NCI-H2029 (cell line): ENCODE data around the gene NPEPPS.
"Not testable (repeated sequence)": the region's sequence is repeated elsewhere in the genome, so short reads cannot be mapped to it uniquely, and the experiment has no call there.

Source experiments
- DNase-seq: peaks from one replicate; lab custom pipeline; 2025; lab: John Stamatoyannopoulos, UW

NPEPPS gene, protein sequence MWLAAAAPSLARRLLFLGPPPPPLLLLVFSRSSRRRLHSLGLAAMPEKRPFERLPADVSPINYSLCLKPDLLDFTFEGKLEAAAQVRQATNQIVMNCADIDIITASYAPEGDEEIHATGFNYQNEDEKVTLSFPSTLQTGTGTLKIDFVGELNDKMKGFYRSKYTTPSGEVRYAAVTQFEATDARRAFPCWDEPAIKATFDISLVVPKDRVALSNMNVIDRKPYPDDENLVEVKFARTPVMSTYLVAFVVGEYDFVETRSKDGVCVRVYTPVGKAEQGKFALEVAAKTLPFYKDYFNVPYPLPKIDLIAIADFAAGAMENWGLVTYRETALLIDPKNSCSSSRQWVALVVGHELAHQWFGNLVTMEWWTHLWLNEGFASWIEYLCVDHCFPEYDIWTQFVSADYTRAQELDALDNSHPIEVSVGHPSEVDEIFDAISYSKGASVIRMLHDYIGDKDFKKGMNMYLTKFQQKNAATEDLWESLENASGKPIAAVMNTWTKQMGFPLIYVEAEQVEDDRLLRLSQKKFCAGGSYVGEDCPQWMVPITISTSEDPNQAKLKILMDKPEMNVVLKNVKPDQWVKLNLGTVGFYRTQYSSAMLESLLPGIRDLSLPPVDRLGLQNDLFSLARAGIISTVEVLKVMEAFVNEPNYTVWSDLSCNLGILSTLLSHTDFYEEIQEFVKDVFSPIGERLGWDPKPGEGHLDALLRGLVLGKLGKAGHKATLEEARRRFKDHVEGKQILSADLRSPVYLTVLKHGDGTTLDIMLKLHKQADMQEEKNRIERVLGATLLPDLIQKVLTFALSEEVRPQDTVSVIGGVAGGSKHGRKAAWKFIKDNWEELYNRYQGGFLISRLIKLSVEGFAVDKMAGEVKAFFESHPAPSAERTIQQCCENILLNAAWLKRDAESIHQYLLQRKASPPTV

DNA sequence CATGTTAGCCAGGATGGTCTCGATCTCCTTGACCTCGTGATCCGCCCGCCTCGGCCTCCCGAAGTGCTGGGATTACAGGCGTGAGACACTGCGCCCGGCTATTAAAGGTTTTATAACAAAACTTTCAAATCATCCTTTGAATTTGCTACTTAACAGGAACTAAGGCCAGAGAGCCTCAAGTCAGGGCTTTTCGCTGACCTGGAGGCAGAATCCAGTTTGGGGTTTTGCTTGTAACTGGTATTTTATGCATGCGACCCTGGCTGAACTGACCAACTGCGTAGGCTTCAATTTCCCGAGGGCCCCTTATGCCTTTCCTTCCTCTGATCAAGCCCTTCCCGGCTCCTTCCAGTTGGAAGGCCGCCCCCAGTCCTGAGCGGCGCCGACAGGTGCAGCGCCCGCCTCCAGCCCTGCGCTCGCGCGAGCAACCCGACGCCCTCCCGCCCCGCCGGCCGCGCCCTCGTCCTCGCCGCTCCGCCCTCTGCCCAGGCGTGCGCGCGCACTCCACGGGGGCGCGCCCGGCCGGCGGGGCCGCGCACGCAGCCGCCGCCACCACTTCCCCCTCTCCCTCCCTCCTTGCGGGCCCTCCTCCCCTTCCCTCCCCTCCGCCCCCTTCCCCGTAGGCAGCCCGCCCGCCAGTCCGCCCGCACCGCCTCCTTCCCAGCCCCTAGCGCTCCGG, at the start of gene NPEPPS:
Gene NPEPPS, plus strand, starts transcription at position 552 of the 676 bp plus-strand sequence. CDS start 193 bp downstream, outside the sequence.
- DNase-seq, result peak; percentile 52

DNA sequence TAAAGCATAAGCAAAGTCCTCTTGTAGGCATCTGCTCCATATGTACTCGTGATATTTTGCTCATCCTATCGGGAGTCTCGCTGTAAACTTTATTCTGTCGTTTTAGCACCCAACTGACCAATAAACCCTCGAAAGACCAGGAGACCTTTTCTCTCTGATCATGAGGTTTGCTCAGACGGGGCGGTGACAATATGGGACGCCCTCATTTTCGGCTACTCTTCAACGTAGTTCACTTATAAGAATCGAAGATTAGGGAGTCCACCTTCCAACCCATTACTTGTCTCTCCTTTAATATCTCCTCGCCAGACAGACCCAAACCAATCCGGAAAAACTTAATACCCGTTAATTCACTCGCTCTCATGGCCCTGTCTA, 39.1 kb upstream of the NPEPPS start:
- not testable (repeated sequence) for DNase-seq

DNA sequence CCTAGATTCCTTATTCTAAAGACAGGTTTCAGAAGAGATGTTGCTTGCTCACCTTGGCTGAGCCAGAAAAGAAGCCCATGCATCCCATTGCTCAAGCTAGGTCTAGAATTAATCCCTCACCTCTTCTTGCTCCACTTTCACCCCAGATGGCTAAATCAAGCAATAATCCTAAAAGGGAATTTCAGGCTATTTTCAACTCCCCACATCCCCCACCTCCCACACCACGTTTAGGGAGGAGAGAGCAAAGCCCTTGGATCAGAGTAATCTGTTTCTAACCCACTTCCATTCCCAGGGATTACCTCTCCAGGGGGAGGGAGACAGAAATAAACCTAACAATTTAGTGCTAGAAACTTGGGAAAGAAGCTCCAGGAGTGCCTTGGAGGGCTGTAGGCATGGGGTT, 31.8 kb upstream of the NPEPPS start:
- not testable (repeated sequence) for DNase-seq

DNA sequence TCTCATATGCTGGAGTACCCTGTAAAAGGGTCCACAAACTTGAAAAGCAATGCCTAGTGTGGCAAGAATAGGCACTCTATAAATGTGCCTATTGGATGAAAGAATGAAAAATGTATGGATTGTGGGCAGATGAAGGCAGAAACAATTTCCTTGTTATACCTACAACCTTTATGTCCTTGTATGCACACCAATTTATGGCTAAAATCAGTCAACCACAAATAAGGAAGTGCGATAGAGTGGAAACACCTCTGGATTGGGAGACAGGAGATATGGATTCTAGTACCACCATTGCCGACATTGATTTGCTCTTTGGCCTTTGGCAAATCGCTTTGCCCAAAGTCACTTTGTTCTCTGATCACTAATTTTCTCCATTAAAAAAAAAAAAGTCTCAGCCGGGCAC, 31.4 kb upstream of the NPEPPS start:
- DNase-seq, result not testable (repeated sequence)

DNA sequence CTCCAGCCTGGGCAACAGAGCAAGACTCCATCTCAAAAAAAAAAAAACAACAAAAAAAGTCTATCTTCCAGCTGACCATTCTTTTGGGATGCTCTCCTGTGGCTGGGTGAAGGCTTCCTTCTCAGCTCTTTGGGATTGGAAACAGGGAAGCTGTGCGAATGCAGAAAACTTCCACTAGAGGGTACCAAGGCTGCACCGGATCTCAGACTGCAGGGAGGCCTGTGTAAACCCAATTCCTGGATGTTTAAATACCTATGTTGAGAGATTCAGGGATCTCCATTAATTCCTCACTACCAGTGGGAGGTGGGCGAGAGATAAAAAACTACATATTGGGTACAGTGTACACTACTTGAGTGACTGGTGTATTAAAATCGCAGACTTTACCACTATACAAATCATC, 30.3 kb upstream of the NPEPPS start:
- not testable (repeated sequence) for DNase-seq

DNA sequence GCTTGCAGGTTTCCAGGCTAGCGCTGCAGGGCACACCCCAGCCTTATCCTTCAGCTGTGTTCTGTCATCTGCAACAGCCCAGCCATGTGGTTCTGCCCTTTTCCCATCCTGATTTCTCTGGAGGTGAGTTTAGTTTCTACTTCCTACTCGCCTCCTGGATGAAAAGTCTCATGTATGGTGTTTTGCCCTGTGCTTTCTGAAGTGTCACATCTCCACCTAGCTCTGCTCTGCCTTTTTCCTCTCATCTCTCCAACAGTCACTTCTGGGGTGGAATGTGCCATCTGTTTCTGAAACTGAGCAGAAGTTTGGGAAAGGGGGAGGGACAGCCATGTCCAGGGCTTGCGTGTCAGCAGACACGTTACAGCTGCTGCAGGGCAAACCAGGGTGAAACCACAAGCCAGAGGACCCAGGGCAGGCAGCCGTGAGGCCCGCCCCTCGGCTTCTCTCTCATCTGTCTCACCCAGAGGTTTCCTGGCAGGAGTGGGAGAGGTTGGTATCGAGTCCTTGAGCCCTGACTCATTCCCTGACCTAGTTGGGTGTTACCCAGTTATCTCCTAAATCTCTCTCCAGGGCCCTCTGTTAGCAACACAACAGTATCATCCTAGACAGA, 28.7 kb upstream of the NPEPPS start:
- DNase-seq, result not testable (repeated sequence)

DNA sequence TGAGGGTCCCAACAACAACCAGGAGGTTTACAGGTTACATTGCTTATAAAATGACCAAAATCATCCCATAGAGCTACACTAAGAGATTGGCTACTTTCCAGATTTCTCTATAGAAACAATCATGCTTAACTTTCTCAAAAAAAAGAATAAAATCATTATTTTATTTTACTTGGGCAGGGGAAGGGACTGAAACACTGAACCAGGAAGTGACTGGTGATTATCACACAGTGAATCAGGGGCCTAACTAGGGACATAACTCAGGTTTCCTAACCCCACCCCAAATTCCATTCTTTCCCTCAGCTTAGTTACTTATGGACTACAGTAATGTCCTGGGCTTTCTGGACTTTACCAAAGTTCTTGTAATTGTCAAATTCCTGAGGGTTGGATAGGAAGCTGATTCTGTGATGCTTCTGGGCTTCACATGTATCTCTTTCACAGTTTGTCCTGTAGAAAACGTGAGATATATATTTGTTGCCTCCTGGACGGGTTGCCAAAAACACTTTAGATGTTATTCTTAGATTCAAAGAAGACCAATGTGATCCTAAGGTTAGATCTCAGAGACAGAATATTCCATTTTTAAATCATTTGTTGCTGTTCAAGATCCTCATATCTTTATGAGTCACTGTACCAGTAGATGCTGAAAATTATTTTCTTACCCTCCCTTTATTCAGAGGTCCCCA, 28.0 kb upstream of the NPEPPS start:
- not testable (repeated sequence) for DNase-seq

DNA sequence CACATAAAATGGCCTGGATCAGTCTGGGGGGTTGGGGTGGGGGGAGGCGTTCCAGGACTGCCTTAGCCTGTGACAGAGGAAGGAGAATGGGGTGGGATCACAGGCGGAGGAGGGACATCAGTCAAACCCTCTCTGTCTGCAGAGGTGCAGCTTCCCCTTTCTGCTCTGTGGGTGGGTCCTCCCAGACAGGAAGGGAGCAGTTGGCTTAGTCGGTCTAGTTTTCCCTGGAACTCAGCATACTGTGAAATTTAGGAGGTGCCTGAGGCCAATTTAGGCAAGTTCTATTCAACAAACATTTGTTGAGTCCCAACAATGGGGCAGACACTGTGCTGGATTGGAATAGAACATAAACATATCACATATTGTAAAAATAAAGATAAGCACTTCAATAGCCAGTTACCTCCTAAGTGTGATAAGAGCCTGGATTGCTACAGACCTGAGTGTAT, 19.2 kb upstream of the NPEPPS start:
- not testable (repeated sequence) for DNase-seq

DNA sequence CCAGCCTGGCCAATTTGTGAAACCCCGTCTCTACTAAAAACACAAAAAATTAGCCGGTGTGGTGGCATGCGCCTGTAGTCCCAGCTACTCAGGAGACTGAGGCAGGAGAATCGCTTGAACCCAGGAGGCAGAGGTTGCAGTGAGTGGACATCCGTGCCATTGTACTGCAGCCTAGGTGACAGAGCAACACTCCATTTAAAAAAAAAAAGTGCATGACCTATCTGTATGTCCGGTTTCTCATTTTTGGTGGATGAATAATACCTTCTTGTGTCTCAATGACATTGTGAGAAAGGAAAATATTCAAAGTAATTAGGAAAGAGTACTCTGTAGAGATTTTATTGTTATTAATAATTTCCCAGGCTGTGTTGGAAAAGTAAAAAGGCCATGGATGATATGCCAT, 17.6 kb upstream of the NPEPPS start:
- DNase-seq, result not testable (repeated sequence)

DNA sequence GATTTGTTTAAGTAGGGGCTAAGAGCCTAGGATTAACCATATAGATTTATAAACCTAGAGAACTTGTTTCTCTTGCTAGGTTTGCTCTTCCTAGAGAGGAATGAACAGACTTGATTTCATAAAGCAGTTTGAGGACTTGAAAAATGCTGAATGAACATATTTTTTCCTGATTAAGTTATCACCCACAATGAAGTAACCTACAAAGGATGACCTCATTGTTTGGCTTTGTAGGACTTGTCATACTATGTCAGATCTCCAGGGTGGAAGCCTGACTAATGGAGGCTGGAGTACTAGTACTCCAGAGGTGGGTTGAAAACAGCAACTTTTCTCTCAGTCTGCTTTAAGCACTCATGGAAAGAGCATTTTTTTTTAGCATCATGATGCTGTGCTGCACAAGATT, 12.0 kb upstream of the NPEPPS start:
- not testable (repeated sequence) for DNase-seq

DNA sequence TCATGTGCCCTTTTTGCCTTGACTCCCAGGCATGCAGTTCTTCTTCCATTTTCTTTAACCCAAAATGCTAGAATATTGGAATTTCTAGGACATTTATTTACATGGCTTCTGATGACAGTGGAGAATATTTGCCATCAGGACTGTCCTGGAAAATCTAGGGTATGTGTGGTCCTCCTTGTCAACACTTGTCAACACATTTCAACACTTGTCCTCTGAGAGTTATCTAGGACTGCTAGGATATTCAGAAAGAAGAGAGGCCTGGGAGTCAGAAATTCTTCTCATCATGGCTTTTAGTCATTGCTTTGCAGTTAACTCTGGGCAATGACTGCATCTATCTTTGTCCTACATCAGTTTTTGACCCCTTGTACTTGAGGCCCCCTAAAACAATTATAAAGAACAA, 11.5 kb upstream of the NPEPPS start:
- DNase-seq, result not testable (repeated sequence)

DNA sequence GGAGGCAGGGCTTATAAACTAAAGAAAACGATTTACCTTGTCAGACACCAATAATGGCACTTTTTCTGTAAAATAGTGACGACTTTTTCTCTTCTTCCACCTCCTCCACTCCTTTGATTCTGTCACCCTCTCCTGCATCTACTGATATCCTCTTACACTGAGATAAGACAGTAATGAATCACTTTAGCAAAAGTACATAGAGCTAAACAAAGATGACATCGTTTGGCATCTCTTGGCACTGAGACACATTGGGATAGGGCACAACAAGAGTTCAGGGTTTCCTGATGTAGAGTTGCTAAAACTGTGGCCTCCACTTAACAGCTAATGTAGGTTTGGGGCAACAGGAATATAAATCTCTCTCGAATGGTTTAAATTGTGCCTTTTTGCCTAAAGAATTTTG, 10.6 kb upstream of the NPEPPS start:
- DNase-seq, result not testable (repeated sequence)

DNA sequence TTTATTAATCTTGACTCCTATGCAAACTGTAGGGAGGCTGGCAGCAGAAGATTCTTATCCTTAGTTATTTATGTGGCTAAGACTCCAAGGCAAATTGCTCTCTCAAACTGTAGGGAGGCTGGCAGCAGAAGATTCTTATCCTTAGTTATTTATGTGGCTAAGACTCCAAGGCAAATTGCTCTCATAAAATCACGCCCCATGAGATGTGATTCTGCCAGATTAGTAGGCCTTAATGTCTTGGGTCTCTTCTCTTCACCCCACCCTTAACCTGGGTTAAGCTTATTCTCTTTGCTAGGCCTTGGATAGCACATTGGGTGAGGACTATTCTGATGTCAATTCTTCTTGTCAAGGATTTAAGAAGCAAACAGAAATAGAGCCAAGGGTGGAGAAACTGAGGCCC, 9.5 kb upstream of the NPEPPS start:
- not testable (repeated sequence) for DNase-seq

DNA sequence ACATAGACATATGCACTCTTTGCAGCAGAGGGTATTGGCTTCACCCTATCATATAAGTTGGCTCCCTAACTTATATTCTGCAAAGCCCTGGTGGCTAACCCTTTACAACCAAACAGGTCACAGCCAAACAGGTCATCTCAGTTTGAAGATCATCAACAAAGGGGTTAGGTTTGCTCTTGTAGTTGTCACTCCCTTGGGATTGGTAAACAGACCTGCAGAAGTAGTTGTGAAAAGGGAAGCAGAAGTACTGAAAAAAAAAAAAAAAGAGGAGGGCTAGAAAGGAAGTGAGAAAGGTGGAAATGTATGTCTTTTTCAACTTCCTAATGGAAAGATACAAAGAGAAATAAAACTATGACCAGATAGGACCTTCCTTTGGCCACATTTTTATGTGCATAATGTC, 8.6 kb upstream of the NPEPPS start:
- DNase-seq, result not testable (repeated sequence)

DNA sequence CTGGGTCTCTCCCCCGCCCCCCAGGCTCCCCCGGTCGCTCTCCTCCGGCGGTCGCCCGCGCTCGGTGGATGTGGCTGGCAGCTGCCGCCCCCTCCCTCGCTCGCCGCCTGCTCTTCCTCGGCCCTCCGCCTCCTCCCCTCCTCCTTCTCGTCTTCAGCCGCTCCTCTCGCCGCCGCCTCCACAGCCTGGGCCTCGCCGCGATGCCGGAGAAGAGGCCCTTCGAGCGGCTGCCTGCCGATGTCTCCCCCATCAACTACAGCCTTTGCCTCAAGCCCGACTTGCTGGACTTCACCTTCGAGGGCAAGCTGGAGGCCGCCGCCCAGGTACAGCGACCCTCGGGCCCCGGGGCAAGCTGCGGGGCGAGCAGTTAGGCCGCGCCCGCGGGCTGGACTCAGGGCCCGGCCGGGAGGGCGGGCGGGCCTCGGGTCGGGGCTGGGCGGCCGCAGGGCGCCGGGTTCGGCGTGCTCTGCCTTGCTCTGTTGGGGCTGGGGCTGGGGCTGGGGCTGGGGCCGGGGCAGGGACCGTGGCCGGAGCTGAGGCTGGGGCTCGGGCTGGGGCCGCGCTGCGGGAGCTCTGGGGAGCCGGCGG, 419 bp downstream of the NPEPPS start:
- not testable (repeated sequence) for DNase-seq

DNA sequence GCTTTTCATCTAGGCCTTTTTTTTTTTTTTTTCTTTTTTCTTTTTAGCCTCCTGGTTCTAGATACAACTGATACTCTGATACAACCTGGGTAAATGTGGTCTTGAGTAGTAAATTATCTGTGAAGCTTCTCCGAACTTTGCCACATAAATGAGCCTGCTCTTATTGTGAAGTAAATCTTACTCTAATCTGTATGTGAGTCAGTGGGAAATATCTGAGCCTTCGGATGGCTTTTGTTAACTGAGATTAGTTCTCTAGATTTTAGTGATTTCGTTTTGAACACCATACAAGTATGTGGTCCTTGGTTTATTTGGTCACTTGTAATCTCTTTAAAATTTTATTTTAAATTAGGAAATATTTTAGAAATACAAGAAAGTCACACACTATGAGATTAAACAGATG, 8.2 kb downstream of the NPEPPS start:
- not testable (repeated sequence) for DNase-seq

DNA sequence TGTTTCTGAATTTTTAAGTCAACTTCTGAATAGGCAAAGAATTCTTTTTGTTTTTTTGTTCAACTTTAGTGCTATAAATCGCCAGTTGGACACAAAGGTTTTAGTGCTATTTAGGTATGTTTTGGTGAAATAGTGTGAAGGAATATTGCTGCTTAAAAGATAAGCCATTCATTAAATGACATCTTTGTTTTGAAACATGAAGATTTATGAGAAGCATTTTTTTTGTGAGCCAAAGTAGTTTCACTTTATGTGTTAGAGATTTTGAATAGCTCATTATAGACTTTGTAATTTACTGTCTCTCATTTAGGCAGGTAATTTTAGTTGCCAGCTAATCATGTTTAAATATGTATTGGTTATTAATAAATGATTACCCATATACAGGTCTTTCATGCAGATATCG, 10.8 kb downstream of the NPEPPS start:
- DNase-seq, result not testable (repeated sequence)

DNA sequence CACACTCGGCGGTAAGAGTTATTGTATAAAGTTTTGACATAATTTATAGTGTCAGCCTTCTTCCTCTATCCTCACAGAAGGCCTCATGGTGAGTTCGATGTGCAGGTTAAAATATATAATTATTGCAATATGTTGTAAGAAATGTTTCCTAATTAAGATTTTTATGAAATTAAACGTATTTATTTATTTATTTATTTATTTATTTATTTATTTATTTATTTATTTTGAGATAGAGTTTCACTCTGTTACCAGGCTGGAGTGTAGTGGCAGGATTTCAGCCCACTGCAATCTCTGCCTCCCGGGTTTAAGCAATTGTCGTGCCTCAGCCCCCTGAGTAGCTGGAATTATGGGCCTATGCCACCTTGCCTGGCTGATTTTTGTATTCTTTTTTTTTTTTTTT, 13.4 kb downstream of the NPEPPS start:
- DNase-seq, result not testable (repeated sequence)

DNA sequence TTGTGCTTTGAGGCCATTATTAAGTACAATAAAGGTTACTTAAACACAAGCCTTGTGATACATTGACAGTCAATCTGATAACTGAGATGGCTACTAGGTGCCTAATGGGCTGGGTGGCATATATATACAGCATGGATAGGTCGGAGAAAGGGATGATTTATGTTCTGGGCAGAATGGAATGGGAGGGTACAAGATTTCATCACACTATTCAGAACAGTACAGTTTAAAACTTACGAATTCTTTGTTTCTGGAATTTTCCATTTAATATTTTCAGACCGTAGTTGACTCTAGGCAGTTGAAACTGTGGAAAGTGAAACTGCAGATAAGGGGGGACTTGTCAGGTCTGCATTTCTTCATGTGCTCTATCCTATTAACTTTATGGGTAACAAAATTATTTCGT, 23.8 kb downstream of the NPEPPS start:
- not testable (repeated sequence) for DNase-seq

DNA sequence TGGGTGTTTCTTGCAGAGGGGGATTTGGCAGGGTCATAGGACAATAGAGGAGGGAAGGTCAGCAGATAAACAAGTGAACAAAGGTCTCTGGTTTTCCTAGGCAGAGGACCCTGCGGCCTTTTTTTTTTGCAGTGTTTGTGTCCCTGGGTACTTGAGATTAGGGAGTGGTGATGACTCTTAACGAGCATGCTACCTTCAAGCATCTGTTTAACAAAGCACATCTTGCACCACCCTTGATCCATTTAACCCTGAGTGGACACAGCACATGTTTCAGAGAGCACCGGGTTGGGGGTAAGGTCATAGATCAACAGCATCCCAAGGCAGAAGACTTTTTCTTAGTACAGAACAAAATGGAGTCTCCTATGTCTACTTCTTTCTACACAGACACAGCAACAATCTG, 25.2 kb downstream of the NPEPPS start:
- not testable (repeated sequence) for DNase-seq
